ENCODE results near the gene CADPS.

CADPS gene

GRCh38 chr3:62710751-62711150, 164.5 kb downstream of the CADPS start (continued):
- TF ChIP-seq POU6F1 (CRISPR knock-in tag; IDR thresholded peaks at IDR 0.05; ENCODE audit: borderline replicate concordance, low read depth): no peak
- TF ChIP-seq ZC3H10 (CRISPR knock-in tag; IDR thresholded peaks at IDR 0.05): no peak
- TF ChIP-seq PATZ1 (CRISPR knock-in tag; IDR thresholded peaks at IDR 0.05; ENCODE audit: borderline replicate concordance): no peak

GRCh38 chr3:62708638-62709373, 166.4 kb downstream of the CADPS start:
- no peak for TF ChIP-seq SNAI2 (CRISPR knock-in tag; IDR thresholded peaks at IDR 0.05)
- no peak for TF ChIP-seq BACH2 (CRISPR knock-in tag; IDR thresholded peaks at IDR 0.05; ENCODE audit: borderline replicate concordance)
- TF ChIP-seq PATZ1 (CRISPR knock-in tag; IDR thresholded peaks at IDR 0.05; ENCODE audit: borderline replicate concordance): no peak
- TF ChIP-seq TSHZ2 (CRISPR knock-in tag; IDR thresholded peaks at IDR 0.05): no peak
- no peak for TF ChIP-seq TOX (CRISPR knock-in tag; IDR thresholded peaks at IDR 0.05; ENCODE audit: borderline replicate concordance)
- TF ChIP-seq CREB5 (CRISPR knock-in tag; IDR thresholded peaks at IDR 0.05; ENCODE audit: low read depth): no peak
- no peak for TF ChIP-seq CSDC2 (CRISPR knock-in tag; IDR thresholded peaks at IDR 0.05)
- TF ChIP-seq CSRNP3 (CRISPR knock-in tag; IDR thresholded peaks at IDR 0.05): no peak
- TF ChIP-seq ZFP3 (CRISPR knock-in tag; IDR thresholded peaks at IDR 0.05): no peak
- no peak for TF ChIP-seq ZNF565 (CRISPR knock-in tag; conservative IDR thresholded peaks at IDR 0.05; ENCODE audit: low read depth)
- no peak for TF ChIP-seq ZFP30 (CRISPR knock-in tag; IDR thresholded peaks at IDR 0.05)
- ATAC-seq: no peak

GRCh38 chr3:62705721-62706120, 169.5 kb downstream of the CADPS start:
- ATAC-seq: no peak
- TF ChIP-seq BACH2 (CRISPR knock-in tag; IDR thresholded peaks at IDR 0.05; ENCODE audit: borderline replicate concordance): no peak
- no peak for TF ChIP-seq RARB (CRISPR knock-in tag; IDR thresholded peaks at IDR 0.05)
- TF ChIP-seq CSRNP3 (CRISPR knock-in tag; IDR thresholded peaks at IDR 0.05): no peak
- no peak for TF ChIP-seq ARNTL (CRISPR knock-in tag; IDR thresholded peaks at IDR 0.05; ENCODE audit: borderline replicate concordance, low read depth)
- TF ChIP-seq CREB5 (CRISPR knock-in tag; IDR thresholded peaks at IDR 0.05; ENCODE audit: low read depth): no peak
- TF ChIP-seq PPARA (CRISPR knock-in tag; IDR thresholded peaks at IDR 0.05; ENCODE audit: borderline replicate concordance): no peak
- TF ChIP-seq TOX (CRISPR knock-in tag; IDR thresholded peaks at IDR 0.05; ENCODE audit: borderline replicate concordance): no peak
- TF ChIP-seq ZC3H10 (CRISPR knock-in tag; IDR thresholded peaks at IDR 0.05): no peak
- no peak for TF ChIP-seq SNAI2 (CRISPR knock-in tag; IDR thresholded peaks at IDR 0.05)
- no peak for TF ChIP-seq CSDC2 (CRISPR knock-in tag; IDR thresholded peaks at IDR 0.05)
- no peak for TF ChIP-seq ZNF8 (CRISPR knock-in tag; IDR thresholded peaks at IDR 0.05)
- no peak for TF ChIP-seq ZFP3 (CRISPR knock-in tag; IDR thresholded peaks at IDR 0.05)
- TF ChIP-seq TCF4 (CRISPR knock-in tag; IDR thresholded peaks at IDR 0.05; ENCODE audit: borderline replicate concordance): no peak
- no peak for TF ChIP-seq PATZ1 (CRISPR knock-in tag; IDR thresholded peaks at IDR 0.05; ENCODE audit: borderline replicate concordance)
- TF ChIP-seq ZFP30 (CRISPR knock-in tag; IDR thresholded peaks at IDR 0.05): no peak
- no peak for TF ChIP-seq GLIS3 (CRISPR knock-in tag; IDR thresholded peaks at IDR 0.05)
